Posterior vena cava (tissue), 2 donors: Measurements from ENCODE around the gene ABCB8. TPM values are rescaled to one million over a fixed set of nuclear protein-coding genes. Genes with fewer than 3 reads are reported as not detected.

Source experiments
- DNase-seq: peaks from one replicate; pipeline ENCODE4 v3.0.0-alpha.2; 2020; ENCODE audit warnings: low spot score
- intact Hi-C, 2 donors: fragments of 100-400 bp; cut with DNase I; formaldehyde crosslinking; loops; one replicate each; pipeline versions ENCODE4 v1.14.1 to v1.14.2; 2022 to 2023
- total RNA-seq, 2 donors: library from RNA; stranded (reverse); fragmentation: NEBNext Ultra II Directional; extraction: Animal tissue kit (Norgen Biotek cat#: 25700); gene quantifications; one replicate each; pipeline ENCODE4 v1.2.1, GENCODE V29; 2021
- donor health status: DM: yes; HTN: yes; CAD: no.
- donor health status: DM: yes; HTN: yes; CAD: no.

Gene ABCB8
- total RNA-seq, 2 donors from 2014 or later: 19.2 to 24.5 TPM

DNA sequence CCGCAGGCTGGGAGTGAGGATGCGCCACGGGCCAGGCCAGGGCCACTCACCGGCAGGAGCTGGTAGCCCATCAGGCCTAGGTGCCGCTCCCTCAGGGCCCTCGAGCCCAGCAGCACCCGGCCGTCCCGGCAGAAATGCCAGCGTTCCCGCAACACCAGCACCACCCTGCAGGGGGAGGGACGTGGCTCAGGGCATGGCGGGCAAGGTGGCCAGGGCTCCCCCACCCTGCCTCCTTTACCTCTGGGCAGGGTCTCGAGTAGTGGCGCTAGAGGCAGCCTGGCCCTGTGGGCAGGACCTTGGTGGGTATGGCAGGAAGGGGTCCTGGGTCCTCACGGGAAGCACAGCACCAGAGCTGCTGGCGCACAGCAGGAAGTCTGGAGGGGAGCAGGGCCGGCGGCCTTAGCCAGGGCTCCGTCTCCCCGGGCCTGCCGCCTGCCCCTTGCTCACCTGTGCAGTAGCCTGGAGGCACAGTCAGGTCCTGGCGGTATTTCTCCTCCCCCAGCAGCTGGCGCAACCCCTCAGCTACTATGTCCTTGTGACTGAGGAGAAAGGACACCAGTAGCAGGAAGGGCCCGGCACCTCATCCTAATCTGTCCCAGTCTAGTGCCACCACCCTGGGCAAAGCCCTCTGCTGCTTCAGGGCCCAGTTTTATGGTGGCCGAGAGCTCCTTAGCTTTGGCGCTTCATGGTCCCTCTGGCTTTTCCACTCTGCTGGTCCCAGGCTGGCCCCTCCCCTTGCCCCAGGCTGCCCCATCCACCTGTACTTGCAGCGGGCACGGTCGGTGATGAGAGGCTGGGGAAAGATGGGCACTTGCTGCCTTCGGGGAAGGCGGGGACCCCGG is 48.8 kb downstream of the ABCB8 start:
- no peak for DNase-seq

GRCh38 chr7:151077705-151078232 is 49.5 kb downstream of the ABCB8 start:
- no peak for DNase-seq

More for the DNA sequence above, 48.8 kb downstream of the ABCB8 start:
- intact Hi-C loops: no loop called here

GRCh38 chr7:151078233-151079040 is 50.2 kb downstream of the ABCB8 start:
- DNase-seq: no peak

More at GRCh38 chr7:151077705-151078232, 49.5 kb downstream of the ABCB8 start:
- intact Hi-C loops: no loop called here

GRCh38 chr7:151079199-151079910 is 51.1 kb downstream of the ABCB8 start:
- intact Hi-C loops: no loop called here
- no peak for DNase-seq

More at GRCh38 chr7:151078233-151079040, 50.2 kb downstream of the ABCB8 start:
- intact Hi-C loops: no loop called here

- intact Hi-C loops: no loop called here
- DNase-seq: no peak
Measured at GRCh38 chr7:151080067-151080521, 51.8 kb downstream of the ABCB8 start.

DNA sequence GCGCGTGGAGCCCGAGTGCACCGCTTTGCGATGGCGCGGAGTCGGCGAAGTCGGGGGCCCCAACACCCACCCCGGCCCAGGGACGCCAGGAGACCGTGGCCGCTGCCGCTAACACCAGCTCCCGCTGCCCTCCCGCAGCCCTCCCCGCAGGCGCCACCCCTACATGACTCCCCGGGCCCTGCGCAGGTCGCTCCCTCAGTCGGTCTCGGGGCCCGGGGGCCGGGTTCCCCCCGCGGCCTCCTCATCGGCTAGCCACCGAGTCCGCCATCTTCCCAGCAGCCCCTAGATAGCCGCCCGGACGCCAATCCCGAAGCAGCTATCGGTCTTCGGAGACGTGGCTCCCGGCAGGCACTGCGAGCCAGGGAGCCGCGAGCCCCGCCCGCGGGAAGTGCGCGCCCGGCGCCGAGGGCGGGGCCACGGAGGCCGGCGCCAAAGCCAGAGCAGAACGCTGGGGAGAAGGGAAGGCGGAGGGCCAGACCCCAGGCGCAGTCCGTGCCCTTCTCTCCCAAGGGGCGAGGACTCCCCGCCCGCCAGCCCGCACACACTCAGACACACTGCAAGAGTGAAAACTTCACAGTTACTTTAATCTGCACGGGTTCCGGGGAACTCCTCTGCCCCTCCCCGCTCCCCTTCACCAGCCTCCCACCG is 52.4 kb downstream of the ABCB8 start, which contains the start of gene FASTK:
Gene FASTK (minus strand): TSS at position 288 of the 648 bp plus-strand sequence. CDS start 43 bp downstream, at position 245.
- intact Hi-C loops: no loop called here
- DNase-seq: peak; percentile 97

DNA sequence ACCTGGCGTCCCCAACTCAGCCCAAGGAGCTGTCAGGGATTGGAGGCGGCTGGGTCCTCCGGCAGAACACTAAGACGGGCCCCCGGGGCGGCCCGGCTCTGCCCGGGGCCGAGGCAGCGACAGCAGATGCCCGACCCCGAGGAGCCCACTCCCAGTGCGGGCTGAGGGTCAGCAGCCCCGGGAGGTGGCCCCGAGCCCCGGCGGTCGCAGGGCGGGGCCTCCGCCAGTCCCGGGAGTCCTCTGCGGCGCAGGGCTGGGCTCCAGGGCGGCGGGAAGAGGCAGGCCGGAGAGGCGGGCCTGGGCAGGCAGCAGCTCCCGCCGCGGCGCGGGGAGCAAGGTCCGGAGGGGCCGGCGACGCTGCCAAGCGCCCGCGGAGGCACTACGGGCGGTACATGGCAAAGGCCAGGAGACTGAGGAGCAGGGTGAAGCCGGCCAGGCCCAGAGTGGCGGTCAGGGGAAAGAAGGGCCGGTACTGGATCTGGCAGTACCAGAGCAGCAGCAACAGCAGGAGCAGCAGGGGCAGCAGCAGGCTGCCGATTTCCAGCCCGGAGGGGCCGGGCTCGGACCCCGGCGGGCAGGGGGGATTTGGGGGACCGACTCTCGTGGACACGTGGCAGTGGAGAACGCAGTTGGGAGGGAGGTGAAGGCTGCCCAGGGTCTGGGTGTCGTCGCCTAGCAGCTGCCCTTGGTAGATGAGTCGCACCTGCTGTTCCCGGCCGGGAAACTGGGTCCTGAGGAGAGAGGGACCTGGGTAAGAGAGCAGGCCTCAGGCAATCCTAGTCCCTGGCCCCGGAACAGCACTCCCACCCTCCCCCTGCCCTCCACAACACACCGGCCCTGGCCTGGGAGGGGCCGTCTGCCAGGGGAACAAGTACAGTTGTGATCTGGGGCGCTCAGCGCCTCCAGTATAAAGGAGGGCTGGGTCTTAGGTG is 53.2 kb downstream of the ABCB8 start:
- intact Hi-C loops: no loop called here
- no peak for DNase-seq

GRCh38 chr7:151082141-151083070 is 54.2 kb downstream of the ABCB8 start:
- intact Hi-C loops: no loop called here

GRCh38 chr7:151083071-151083823 is 55.0 kb downstream of the ABCB8 start, which contains the start of gene TMUB1:
TSS of gene TMUB1 (minus strand) at chr7:151083493. CDS start at chr7:151082563, 930 bp downstream.
- peak; percentile 94 for DNase-seq
- intact Hi-C loops: no loop called here

More at GRCh38 chr7:151082141-151083070, 54.2 kb downstream of the ABCB8 start:
- no peak for DNase-seq

GRCh38 chr7:151083824-151084160 is 55.5 kb downstream of the ABCB8 start:
- DNase-seq: no peak
- intact Hi-C loops: no loop called here

GRCh38 chr7:151085329-151085690 is 57.1 kb downstream of the ABCB8 start:
- intact Hi-C loops: no loop called here
- DNase-seq: no peak

GRCh38 chr7:151085691-151086620 is 57.7 kb downstream of the ABCB8 start, which contains the start of gene AGAP3:
TSS of gene AGAP3 (plus strand) at chr7:151086475. CDS start at chr7:151086742, 267 bp downstream.
- intact Hi-C loops: no loop called here
- peak; percentile 95 for DNase-seq

GRCh38 chr7:151086802-151087244 is 58.6 kb downstream of the ABCB8 start:
- no peak for DNase-seq
- intact Hi-C loops: no loop called here

GRCh38 chr7:151087245-151088018 is 59.2 kb downstream of the ABCB8 start:
- intact Hi-C loops: no loop called here
- no peak for DNase-seq
